Astrocyte (in vitro differentiated cells and primary cell): ENCODE measurements around the gene RIMBP2. TPM values are rescaled to one million over a fixed set of nuclear protein-coding genes. Genes with fewer than 3 reads are reported as not detected.

Experiments
- DNase-seq: peaks from one replicate; pipeline ENCODE4 v3.0.0-alpha.2; 2010; ENCODE audit warnings: low read depth
- FAIRE-seq: peaks from 2 replicates; lab custom pipeline; 2011; peaks lifted over from hg19 to GRCh38; lab: Jason Lieb, UNC
- H2AFZ ChIP-seq: 2 replicates; pipeline ENCODE4 v1.6.0; 2012; ENCODE audit warnings: low read depth, low read length, inconsistent platforms
- H3K27ac ChIP-seq: 2 replicates; pipeline ENCODE4 v1.5.1; 2011; ENCODE audit warnings: low read depth, low read length, inconsistent platforms
- H3K27me3 ChIP-seq: 2 replicates; pipeline ENCODE4 v1.6.0; 2011; ENCODE audit warnings: low read length, inconsistent platforms; ENCODE audit not compliant: insufficient read depth
- H3K36me3 ChIP-seq: 2 replicates; pipeline ENCODE4 v1.5.1; 2011; ENCODE audit warnings: low read length, inconsistent platforms; ENCODE audit not compliant: insufficient read depth
- H3K4me1 ChIP-seq: 2 replicates; pipeline ENCODE4 v1.5.1; 2011; ENCODE audit warnings: low read length, inconsistent platforms; ENCODE audit not compliant: insufficient read depth
- H3K4me2 ChIP-seq: 2 replicates; pipeline ENCODE4 v1.6.0; 2012; ENCODE audit warnings: low read length, inconsistent platforms
- H3K4me3 ChIP-seq: 2 replicates; pipeline ENCODE4 v1.5.1; 2011; ENCODE audit warnings: low read depth, mild to moderate bottlenecking, low read length, inconsistent platforms; ENCODE audit not compliant: insufficient read depth
- H3K79me2 ChIP-seq: 2 replicates; pipeline ENCODE4 v1.6.0; 2012; ENCODE audit warnings: mild to moderate bottlenecking, low read length, inconsistent platforms; ENCODE audit not compliant: insufficient read depth
- H3K9ac ChIP-seq: 2 replicates; pipeline ENCODE4 v1.6.0; 2012; ENCODE audit warnings: mild to moderate bottlenecking, low read length, inconsistent platforms
- H3K9me3 ChIP-seq: 2 replicates; pipeline ENCODE4 v1.5.1; 2012; ENCODE audit warnings: low read depth, mild to moderate bottlenecking, low read length, inconsistent platforms; ENCODE audit not compliant: insufficient read depth
- H4K20me1 ChIP-seq: 2 replicates; pipeline ENCODE4 v1.6.0; 2012; ENCODE audit warnings: low read length, inconsistent platforms; ENCODE audit not compliant: insufficient read depth
- H3K27ac Mint-ChIP-seq: one replicate; pipeline ENCODE4 v1.8.0; 2021; ENCODE audit warnings: mild to moderate bottlenecking, mixed read lengths; ENCODE audit not compliant: unreplicated experiment
- H3K27me3 Mint-ChIP-seq: one replicate; pipeline ENCODE4 v1.8.0; 2021; ENCODE audit warnings: low read depth, mixed read lengths; ENCODE audit not compliant: unreplicated experiment
- H3K36me3 Mint-ChIP-seq: one replicate; pipeline ENCODE4 v1.8.0; 2021; ENCODE audit warnings: low read depth, mixed read lengths; ENCODE audit not compliant: unreplicated experiment
- H3K4me1 Mint-ChIP-seq: one replicate; pipeline ENCODE4 v1.8.0; 2021; ENCODE audit warnings: low read depth, mixed read lengths; ENCODE audit not compliant: unreplicated experiment
- H3K4me3 Mint-ChIP-seq: one replicate; pipeline ENCODE4 v1.8.0; 2021; ENCODE audit warnings: mild to moderate bottlenecking, moderate library complexity, mixed read lengths; ENCODE audit not compliant: unreplicated experiment
- H3K9me3 Mint-ChIP-seq: one replicate; pipeline ENCODE4 v1.8.0; 2021; ENCODE audit warnings: mild to moderate bottlenecking, mixed read lengths; ENCODE audit not compliant: unreplicated experiment
- CTCF ChIP-seq: IDR thresholded peaks from 2 replicates; pipeline ENCODE4 v1.5.1; 2011; ENCODE audit warnings: low read depth, mild to moderate bottlenecking, inconsistent platforms, low read length, moderate library complexity; ENCODE audit not compliant: insufficient read depth
- EZH2 ChIP-seq: IDR thresholded peaks from 2 replicates; pipeline ENCODE4 v1.6.1; 2012; ENCODE audit warnings: mild to moderate bottlenecking, low read length, inconsistent platforms; ENCODE audit not compliant: insufficient read depth
- total RNA-seq: library from RNA; stranded (reverse); gene quantifications from 2 replicates; pipeline ENCODE4 v1.2.1, GENCODE V29; 2021

The RIMBP2 gene
- total RNA-seq, 1 donor from 2014 or later: 2.2 TPM

DNA sequence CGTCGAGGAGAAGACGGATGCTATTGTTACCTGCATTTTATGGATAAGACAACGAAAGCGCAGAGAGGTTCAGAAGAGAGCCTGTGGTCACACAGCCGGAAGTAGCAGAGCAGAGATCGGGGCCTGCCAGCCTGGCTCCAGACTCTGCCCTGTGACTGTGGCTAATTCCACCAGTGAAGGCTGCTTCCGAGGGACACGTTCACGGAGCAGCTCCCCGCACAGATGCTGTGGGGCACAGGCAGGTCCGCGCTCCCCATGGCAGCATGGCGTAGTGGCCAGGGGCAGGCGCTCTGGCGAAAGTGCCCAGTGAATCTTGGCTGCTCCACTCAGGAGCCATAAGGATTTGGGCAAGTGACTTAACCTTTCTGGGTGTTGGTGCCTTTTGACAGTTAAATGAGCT lies 9.8 kb downstream of the RIMBP2 start:
- H3K4me1 ChIP-seq: no peaks in the 10 kb centered on the region
- no peak overlapping the region for H3K27ac Mint-ChIP-seq
- no peaks in the 10 kb centered on the region for H3K36me3 ChIP-seq

GRCh38 chr12:130705178-130705822 lies 10.8 kb downstream of the RIMBP2 start:
- Histone ChIP-seq H3K36me3 (no peaks in the 10 kb centered on the region), H3K4me3 (no peak overlapping the region), H3K27me3 (no peaks in the 10 kb centered on the region), H2AFZ (no peak overlapping the region), H3K4me2 (no peak overlapping the region), H4K20me1 (no peaks in the 10 kb centered on the region), H3K9ac (no peak overlapping the region), H3K9me3 (peaks cover 5% of the 10 kb centered on the region), H3K79me2 (no peaks in the 10 kb centered on the region), H3K4me1 (no peaks in the 10 kb centered on the region), H3K27ac (no peak overlapping the region)
- no peak for DNase-seq
- H3K9me3 Mint-ChIP-seq: peaks cover 11% of the 10 kb centered on the region
- no peak overlapping the region for H3K27ac Mint-ChIP-seq
- no peaks in the 10 kb centered on the region for H3K4me1 Mint-ChIP-seq
- H3K4me3 Mint-ChIP-seq: no peak overlapping the region
- H3K27me3 Mint-ChIP-seq: peaks cover 14% of the 10 kb centered on the region
- FAIRE-seq: no peak
- H3K36me3 Mint-ChIP-seq: peaks cover 2% of the 10 kb centered on the region
- TF ChIP-seq EZH2 (no peak), CTCF (no peak)

More for the DNA sequence above, 9.8 kb downstream of the RIMBP2 start:
- H3K36me3 Mint-ChIP-seq: no peaks in the 10 kb centered on the region
- peaks cover 10% of the 10 kb centered on the region for H3K9me3 Mint-ChIP-seq
- H3K9ac ChIP-seq: no peak overlapping the region
- H3K9me3 ChIP-seq: peaks cover 5% of the 10 kb centered on the region
- no peak overlapping the region for H3K4me2 ChIP-seq
- peaks cover 10% of the 10 kb centered on the region for H3K27me3 Mint-ChIP-seq
- H3K4me3 ChIP-seq: no peak overlapping the region
- FAIRE-seq: no peak
- no peak for DNase-seq
- TF ChIP-seq EZH2 (no peak), CTCF (no peak)
- no peaks in the 10 kb centered on the region for H4K20me1 ChIP-seq
- H2AFZ ChIP-seq: no peak overlapping the region
- no peak overlapping the region for H3K4me3 Mint-ChIP-seq
- H3K27ac ChIP-seq: no peak overlapping the region
- no peaks in the 10 kb centered on the region for H3K79me2 ChIP-seq
- H3K27me3 ChIP-seq: no peaks in the 10 kb centered on the region
- no peaks in the 10 kb centered on the region for H3K4me1 Mint-ChIP-seq

- Mint-ChIP-seq H3K4me1 (no peaks in the 10 kb centered on the region), H3K9me3 (peaks cover 11% of the 10 kb centered on the region), H3K27ac (no peak overlapping the region), H3K27me3 (peaks cover 14% of the 10 kb centered on the region), H3K36me3 (peaks cover 2% of the 10 kb centered on the region), H3K4me3 (no peak overlapping the region)
- Histone ChIP-seq H3K4me1 (no peaks in the 10 kb centered on the region), H4K20me1 (no peaks in the 10 kb centered on the region), H3K9ac (no peak overlapping the region), H3K27ac (no peak overlapping the region), H3K4me3 (no peak overlapping the region), H3K79me2 (no peaks in the 10 kb centered on the region), H3K4me2 (no peak overlapping the region), H2AFZ (no peak overlapping the region), H3K27me3 (no peaks in the 10 kb centered on the region), H3K36me3 (no peaks in the 10 kb centered on the region), H3K9me3 (peaks cover 5% of the 10 kb centered on the region)
- no peak for DNase-seq
- TF ChIP-seq EZH2: no peak
- TF ChIP-seq CTCF: no peak
- no peak for FAIRE-seq
Observed at GRCh38 chr12:130704606-130705005, 11.5 kb downstream of the RIMBP2 start.
